Tibial nerve (tissue), 4 donors: Measurements from ENCODE around the gene DSG4.

ENCODE experiments used
- CTCF ChIP-seq, 5 experiments: fragments of 200-600 bp in 3 of 5; fragments of 450-650 bp in 2 of 5; sonication (generic) in 3 of 5; IDR thresholded peaks; one replicate each; pipeline ENCODE4 v1.5.1; 2016 to 2019; ENCODE audit warnings: antibody characterized with exemption in 5 of 5, mild to moderate bottlenecking in 3 of 5, moderate library complexity in 2 of 5
- EP300 ChIP-seq, 2 donors: sonication (generic); formaldehyde crosslinking; IDR thresholded peaks; one replicate each; pipeline ENCODE4 v1.6.1; 2017; ENCODE audit warnings: antibody characterized with exemption in 2 of 2, mild to moderate bottlenecking in 1 of 2
- POLR2A ChIP-seq, 2 donors: fragments of 450-650 bp; IDR thresholded peaks; one replicate each; pipeline ENCODE4 v1.6.1; 2017; ENCODE audit warnings: antibody characterized with exemption in 2 of 2, mild to moderate bottlenecking in 2 of 2, moderate library complexity in 2 of 2

GRCh38 chr18:31438402-31438801 is 61.8 kb downstream of the DSG4 start:
- no peak for TF ChIP-seq CTCF (IDR thresholded peaks at IDR 0.05)
- TF ChIP-seq POLR2A (IDR thresholded peaks at IDR 0.05) = no peak
- TF ChIP-seq EP300 (IDR thresholded peaks at IDR 0.05) = no peak
